ENCODE data around the gene SEMG2. TPM values are rescaled to one million over a fixed set of nuclear protein-coding genes. Genes with fewer than 3 reads are reported as not detected.

The SEMG2 gene
- total RNA-seq, 1 donor from 2014 or later: not detected

GRCh38 chr20:45211569-45212474 lies 9.4 kb upstream of the SEMG2 start:
- Mint-ChIP-seq H3K27me3 (ENCODE audit: unreplicated experiment) (peaks cover 4% of the 10 kb centered on the region), H3K4me1 (ENCODE audit: unreplicated experiment) (peaks cover under 1% of the 10 kb centered on the region), H3K27ac (ENCODE audit: unreplicated experiment) (no peak overlapping the region), H3K9me3 (ENCODE audit: unreplicated experiment) (no peaks in the 10 kb centered on the region), H3K36me3 (ENCODE audit: low read depth, unreplicated experiment) (no peaks in the 10 kb centered on the region), H3K4me3 (ENCODE audit: unreplicated experiment) (no peak overlapping the region)
- TF ChIP-seq CTCF (IDR thresholded peaks at IDR 0.05; ENCODE audit: unreplicated experiment): no peak
- no peak for DNase-seq (ENCODE audit: low spot score)

DNA sequence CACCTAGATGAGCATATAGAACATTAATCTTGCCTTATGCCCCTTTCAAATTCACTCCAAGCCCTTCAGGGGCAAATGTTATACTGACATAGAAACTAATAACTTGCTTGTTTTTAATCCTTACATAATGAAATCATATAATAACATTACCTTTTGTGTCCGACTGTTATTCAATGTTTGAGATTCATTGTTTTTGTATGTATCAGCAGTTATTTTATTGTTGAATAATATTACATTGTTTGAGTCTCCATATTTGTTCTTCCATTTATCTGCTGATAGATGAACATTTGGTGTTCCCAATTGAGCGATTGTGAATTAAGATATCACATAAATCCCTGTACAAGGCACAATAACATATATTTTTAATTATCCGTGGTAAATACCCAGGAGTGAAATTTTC lies 8.3 kb upstream of the SEMG2 start:
- no peak for TF ChIP-seq CTCF (IDR thresholded peaks at IDR 0.05; ENCODE audit: unreplicated experiment)
- DNase-seq (ENCODE audit: low spot score): no peak
- H3K9me3 Mint-ChIP-seq (ENCODE audit: unreplicated experiment): no peaks in the 10 kb centered on the region

DNA sequence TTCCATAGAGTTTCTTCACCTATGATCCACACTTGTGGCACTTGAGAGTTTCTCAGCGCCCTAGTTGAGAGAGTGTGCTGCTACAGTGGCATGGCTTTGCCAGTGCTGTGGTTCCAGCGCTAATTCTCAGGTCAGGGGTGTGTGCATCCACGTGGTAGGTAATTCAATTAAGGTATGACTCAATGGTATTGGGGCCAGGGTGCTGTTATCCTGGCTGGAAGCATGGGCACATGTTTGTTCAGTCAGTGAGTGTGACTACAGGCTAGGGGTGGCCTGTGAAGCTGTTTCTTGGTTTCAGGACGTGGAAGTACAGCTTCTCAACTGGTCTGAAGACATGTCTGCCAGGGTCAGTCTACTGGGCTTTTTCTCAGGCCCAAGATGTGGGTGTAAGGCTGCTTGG lies 3.0 kb upstream of the SEMG2 start:
- no peak overlapping the region for H3K4me3 Mint-ChIP-seq (ENCODE audit: unreplicated experiment)
- TF ChIP-seq CTCF (IDR thresholded peaks at IDR 0.05; ENCODE audit: unreplicated experiment): no peak
- no peaks in the 10 kb centered on the region for H3K36me3 Mint-ChIP-seq (ENCODE audit: low read depth, unreplicated experiment)
- no peaks in the 10 kb centered on the region for H3K27me3 Mint-ChIP-seq (ENCODE audit: unreplicated experiment)
- H3K9me3 Mint-ChIP-seq (ENCODE audit: unreplicated experiment): no peaks in the 10 kb centered on the region
- H3K4me1 Mint-ChIP-seq (ENCODE audit: unreplicated experiment): no peaks in the 10 kb centered on the region
- no peak for DNase-seq (ENCODE audit: low spot score)
- no peak overlapping the region for H3K27ac Mint-ChIP-seq (ENCODE audit: unreplicated experiment)

More for the DNA sequence above, 8.3 kb upstream of the SEMG2 start:
- H3K36me3 Mint-ChIP-seq (ENCODE audit: low read depth, unreplicated experiment): no peaks in the 10 kb centered on the region
- H3K4me1 Mint-ChIP-seq (ENCODE audit: unreplicated experiment): no peaks in the 10 kb centered on the region
- H3K27me3 Mint-ChIP-seq (ENCODE audit: unreplicated experiment): peaks cover 4% of the 10 kb centered on the region
- H3K27ac Mint-ChIP-seq (ENCODE audit: unreplicated experiment): no peak overlapping the region
- H3K4me3 Mint-ChIP-seq (ENCODE audit: unreplicated experiment): no peak overlapping the region

- DNase-seq (ENCODE audit: low spot score): no peak
- H3K4me3 Mint-ChIP-seq (ENCODE audit: unreplicated experiment): no peak overlapping the region
- no peak for TF ChIP-seq CTCF (IDR thresholded peaks at IDR 0.05; ENCODE audit: unreplicated experiment)
- H3K27me3 Mint-ChIP-seq (ENCODE audit: unreplicated experiment): no peaks in the 10 kb centered on the region
- no peak overlapping the region for H3K27ac Mint-ChIP-seq (ENCODE audit: unreplicated experiment)
- no peaks in the 10 kb centered on the region for H3K4me1 Mint-ChIP-seq (ENCODE audit: unreplicated experiment)
- H3K9me3 Mint-ChIP-seq (ENCODE audit: unreplicated experiment): no peaks in the 10 kb centered on the region
- H3K36me3 Mint-ChIP-seq (ENCODE audit: low read depth, unreplicated experiment): no peaks in the 10 kb centered on the region
These were observed 2.5 kb upstream of the SEMG2 start for GRCh38 chr20:45218636-45219035.

DNA sequence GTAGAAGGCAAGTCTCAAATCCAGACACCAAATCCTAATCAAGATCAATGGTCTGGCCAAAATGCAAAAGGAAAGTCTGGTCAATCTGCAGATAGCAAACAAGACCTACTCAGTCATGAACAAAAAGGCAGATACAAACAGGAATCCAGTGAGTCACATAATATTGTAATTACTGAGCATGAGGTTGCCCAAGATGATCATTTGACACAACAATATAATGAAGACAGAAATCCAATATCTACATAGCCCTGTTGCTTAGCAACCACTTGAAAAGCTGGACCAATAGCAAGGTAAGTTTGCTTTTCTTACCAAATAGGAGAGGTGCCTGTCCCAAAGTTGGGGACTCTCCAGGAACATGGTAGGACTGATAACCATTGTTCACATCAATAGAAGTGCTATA lies 2.0 kb downstream of the SEMG2 start:
- TF ChIP-seq CTCF (IDR thresholded peaks at IDR 0.05; ENCODE audit: unreplicated experiment): no peak
- Mint-ChIP-seq H3K4me3 (ENCODE audit: unreplicated experiment) (no peak overlapping the region), H3K4me1 (ENCODE audit: unreplicated experiment) (no peaks in the 10 kb centered on the region), H3K9me3 (ENCODE audit: unreplicated experiment) (no peaks in the 10 kb centered on the region), H3K36me3 (ENCODE audit: low read depth, unreplicated experiment) (no peaks in the 10 kb centered on the region), H3K27me3 (ENCODE audit: unreplicated experiment) (no peaks in the 10 kb centered on the region), H3K27ac (ENCODE audit: unreplicated experiment) (no peak overlapping the region)
- DNase-seq (ENCODE audit: low spot score): no peak

Data from endothelial cell (in vitro differentiated cells).